T-helper 17 cell (primary cell): ENCODE data around the gene SMIM29. TPM values are rescaled to one million over a fixed set of nuclear protein-coding genes. Genes with fewer than 3 reads are reported as not detected.

ENCODE experiments used
- ATAC-seq: fragments of 150-1000 bp; cut with Tn5 transposase; 2 replicates; pipeline ENCODE4 v1.10.0; 2021; ENCODE audit warnings: mild to moderate bottlenecking, moderate library complexity
- DNase-seq, 3 donors: peaks; one replicate each; pipeline versions ENCODE4 v3.0.0 to v3.0.0-alpha.2; 2020 to 2021
- H3K9me3 ChIP-seq: one replicate; pipeline ENCODE4 v1.7.0; 2013; ENCODE audit warnings: low read length, mild to moderate bottlenecking; ENCODE audit not compliant: control insufficient read depth, poor library complexity, severe bottlenecking
- H3K27ac Mint-ChIP-seq: one replicate; pipeline ENCODE4 v1.8.0; 2022; ENCODE audit warnings: mild to moderate bottlenecking, moderate library complexity, mixed read lengths
- H3K27me3 Mint-ChIP-seq: one replicate; pipeline ENCODE4 v1.8.0; 2022; ENCODE audit warnings: mixed read lengths
- H3K36me3 Mint-ChIP-seq: one replicate; pipeline ENCODE4 v1.8.0; 2022; ENCODE audit warnings: low read depth, mixed read lengths
- H3K4me1 Mint-ChIP-seq: one replicate; pipeline ENCODE4 v1.8.0; 2022; ENCODE audit warnings: mild to moderate bottlenecking, mixed read lengths
- H3K4me3 Mint-ChIP-seq: one replicate; pipeline ENCODE4 v1.8.0; 2022; ENCODE audit warnings: mild to moderate bottlenecking, moderate library complexity, mixed read lengths
- total RNA-seq, 4 donors: library from RNA in 2 of 4; stranded (reverse) in 2 of 4; gene quantifications; one replicate each; pipeline ENCODE4 v1.2.3 and lab custom pipeline; 2022 to 2026

SMIM29 gene
- total RNA-seq, 2 donors from 2014 or later = 24.3 to 29.2 TPM

- no peaks in the 10 kb centered on the region for H3K9me3 ChIP-seq
- Mint-ChIP-seq H3K27ac (peak overlapping the region; percentile 88), H3K4me3 (peak overlapping the region; percentile 66), H3K4me1 (peaks cover 5% of the 10 kb centered on the region), H3K27me3 (no peaks in the 10 kb centered on the region), H3K36me3 (no peaks in the 10 kb centered on the region)
- no peak for ATAC-seq
- DNase-seq = no peak
Measured at GRCh38 chr6:34223381-34223955, 25.3 kb downstream of the SMIM29 start.

GRCh38 chr6:34218691-34219090, 30.1 kb downstream of the SMIM29 start:
- ATAC-seq (no peak), DNase-seq (no peak)
- Mint-ChIP-seq H3K27ac (peak overlapping the region; percentile 82), H3K4me1 (peaks cover 4% of the 10 kb centered on the region), H3K27me3 (no peaks in the 10 kb centered on the region), H3K4me3 (no peak overlapping the region), H3K36me3 (no peaks in the 10 kb centered on the region)
- no peaks in the 10 kb centered on the region for H3K9me3 ChIP-seq

GRCh38 chr6:34213772-34214171, 35.0 kb downstream of the SMIM29 start:
- peaks cover 2% of the 10 kb centered on the region for H3K4me1 Mint-ChIP-seq
- ATAC-seq = no peak
- no peak for DNase-seq
- H3K4me3 Mint-ChIP-seq = no peak overlapping the region
- H3K27me3 Mint-ChIP-seq = no peaks in the 10 kb centered on the region
- no peaks in the 10 kb centered on the region for H3K9me3 ChIP-seq
- H3K36me3 Mint-ChIP-seq = no peaks in the 10 kb centered on the region
- no peak overlapping the region for H3K27ac Mint-ChIP-seq

GRCh38 chr6:34207695-34208443, 40.9 kb downstream of the SMIM29 start:
- peaks cover 9% of the 10 kb centered on the region for H3K4me1 Mint-ChIP-seq
- H3K27ac Mint-ChIP-seq = peak overlapping the region; percentile 75
- H3K4me3 Mint-ChIP-seq = no peak overlapping the region
- no peak for DNase-seq
- H3K27me3 Mint-ChIP-seq = no peaks in the 10 kb centered on the region
- no peaks in the 10 kb centered on the region for H3K36me3 Mint-ChIP-seq
- H3K9me3 ChIP-seq = no peaks in the 10 kb centered on the region
- peak; percentile 16 for ATAC-seq

GRCh38 chr6:34206726-34207125, 42.1 kb downstream of the SMIM29 start:
- Mint-ChIP-seq H3K4me1 (peaks cover 9% of the 10 kb centered on the region), H3K27me3 (no peaks in the 10 kb centered on the region), H3K36me3 (no peaks in the 10 kb centered on the region), H3K4me3 (no peak overlapping the region), H3K27ac (peak overlapping the region; percentile 4)
- no peaks in the 10 kb centered on the region for H3K9me3 ChIP-seq
- DNase-seq (no peak), ATAC-seq (no peak)

- no peaks in the 10 kb centered on the region for H3K36me3 Mint-ChIP-seq
- no peaks in the 10 kb centered on the region for H3K27me3 Mint-ChIP-seq
- H3K4me3 Mint-ChIP-seq = no peak overlapping the region
- no peak for DNase-seq
- no peak overlapping the region for H3K27ac Mint-ChIP-seq
- H3K4me1 Mint-ChIP-seq = peaks cover 9% of the 10 kb centered on the region
- H3K9me3 ChIP-seq = no peaks in the 10 kb centered on the region
- ATAC-seq = no peak
Measured at GRCh38 chr6:34205916-34206315, 42.9 kb downstream of the SMIM29 start.

- peaks cover 9% of the 10 kb centered on the region for H3K4me1 Mint-ChIP-seq
- no peaks in the 10 kb centered on the region for H3K36me3 Mint-ChIP-seq
- H3K27ac Mint-ChIP-seq = no peak overlapping the region
- H3K9me3 ChIP-seq = no peaks in the 10 kb centered on the region
- ATAC-seq = no peak
- no peak overlapping the region for H3K4me3 Mint-ChIP-seq
- no peak for DNase-seq
- H3K27me3 Mint-ChIP-seq = no peaks in the 10 kb centered on the region
Measured at GRCh38 chr6:34205466-34205865, 43.3 kb downstream of the SMIM29 start.

GRCh38 chr6:34204693-34205092, 44.1 kb downstream of the SMIM29 start:
- no peak for DNase-seq
- Mint-ChIP-seq H3K36me3 (no peaks in the 10 kb centered on the region), H3K4me3 (no peak overlapping the region), H3K4me1 (peaks cover 9% of the 10 kb centered on the region), H3K27ac (no peak overlapping the region), H3K27me3 (no peaks in the 10 kb centered on the region)
- no peak for ATAC-seq
- H3K9me3 ChIP-seq = no peaks in the 10 kb centered on the region

GRCh38 chr6:34202329-34203201, 46.2 kb downstream of the SMIM29 start:
- Mint-ChIP-seq H3K27me3 (no peaks in the 10 kb centered on the region), H3K4me3 (no peak overlapping the region), H3K27ac (no peak overlapping the region), H3K4me1 (peaks cover 5% of the 10 kb centered on the region), H3K36me3 (no peaks in the 10 kb centered on the region)
- H3K9me3 ChIP-seq = no peaks in the 10 kb centered on the region
- ATAC-seq = no peak
- DNase-seq = no peak

- no peak for ATAC-seq
Measured at GRCh38 chr6:34201455-34202107, 47.2 kb downstream of the SMIM29 start.

GRCh38 chr6:34200340-34200971, 48.4 kb downstream of the SMIM29 start:
- DNase-seq = no peak
- Mint-ChIP-seq H3K4me1 (peaks cover 5% of the 10 kb centered on the region), H3K27me3 (no peaks in the 10 kb centered on the region), H3K27ac (no peak overlapping the region), H3K36me3 (no peaks in the 10 kb centered on the region), H3K4me3 (no peak overlapping the region)
- H3K9me3 ChIP-seq = no peaks in the 10 kb centered on the region
- no peak for ATAC-seq

More at GRCh38 chr6:34201455-34202107, 47.2 kb downstream of the SMIM29 start:
- peaks cover 3% of the 10 kb centered on the region for H3K4me1 Mint-ChIP-seq
- H3K27me3 Mint-ChIP-seq = no peaks in the 10 kb centered on the region
- no peak for DNase-seq
- no peaks in the 10 kb centered on the region for H3K36me3 Mint-ChIP-seq
- no peak overlapping the region for H3K27ac Mint-ChIP-seq
- H3K4me3 Mint-ChIP-seq = no peak overlapping the region
- H3K9me3 ChIP-seq = no peaks in the 10 kb centered on the region

- H3K9me3 ChIP-seq = no peaks in the 10 kb centered on the region
- DNase-seq = no peak
- ATAC-seq = no peak
- Mint-ChIP-seq H3K4me3 (peak overlapping the region; percentile 80), H3K36me3 (no peaks in the 10 kb centered on the region), H3K27ac (no peak overlapping the region), H3K4me1 (peaks cover 8% of the 10 kb centered on the region), H3K27me3 (no peaks in the 10 kb centered on the region)
Measured at GRCh38 chr6:34196833-34197195, 52.0 kb downstream of the SMIM29 start.
